Aorta (tissue), 5 donors: ENCODE results near the gene SPRY1. TPM values are rescaled to one million over a fixed set of nuclear protein-coding genes. Genes with fewer than 3 reads are reported as not detected.
A peak's percentile ranks its signal among the peaks of the same experiment; 100 is the strongest.

Experiments
- ATAC-seq: fragments of 200-7000 bp; cut with Tn5 transposase; one replicate; pipeline ENCODE4 v1.9.1; 2022; ENCODE audit warnings: moderate library complexity; ENCODE audit not compliant: low FRiP score
- DNase-seq, 2 donors: peaks; one replicate each; pipeline ENCODE4 v3.0.0-alpha.2; 2020
- H3K27ac ChIP-seq, 2 donors: one replicate each; pipeline ENCODE4 v1.5.1; 2013; ENCODE audit warnings: low read length in 2 of 2, mild to moderate bottlenecking in 2 of 2, moderate library complexity in 2 of 2, control low read depth in 1 of 2, inconsistent platforms in 1 of 2, low read depth in 1 of 2
- H3K27me3 ChIP-seq, 2 donors: one replicate each; pipeline ENCODE4 v1.6.1; 2013; ENCODE audit warnings: control low read depth in 1 of 2, low read length in 1 of 2, mild to moderate bottlenecking in 1 of 2, moderate library complexity in 1 of 2; ENCODE audit not compliant: insufficient read depth in 2 of 2, control insufficient read depth in 1 of 2
- H3K36me3 ChIP-seq, 2 donors: one replicate each; pipeline ENCODE4 v1.6.1; 2013; ENCODE audit warnings: control low read depth in 1 of 2, low read length in 1 of 2, mild to moderate bottlenecking in 1 of 2; ENCODE audit not compliant: insufficient read depth in 2 of 2, control insufficient read depth in 1 of 2
- H3K4me1 ChIP-seq, 2 donors: one replicate each; pipeline ENCODE4 v1.6.1; 2013; ENCODE audit warnings: low read length in 2 of 2, control low read depth in 1 of 2, mild to moderate bottlenecking in 1 of 2, moderate library complexity in 1 of 2; ENCODE audit not compliant: insufficient read depth in 2 of 2, control insufficient read depth in 1 of 2
- H3K4me3 ChIP-seq, 2 donors: one replicate each; pipeline ENCODE4 v1.5.1; 2013; ENCODE audit warnings: low read length in 2 of 2, control low read depth in 1 of 2, mild to moderate bottlenecking in 1 of 2
- H3K9me3 ChIP-seq: one replicate; pipeline ENCODE4 v1.6.1; 2013; ENCODE audit warnings: mild to moderate bottlenecking, low read length; ENCODE audit not compliant: control insufficient read depth
- WGBS, 2 donors: extraction: QIAGEN DNeasy Blood & Tissue Kit; methylation state at CpG; one replicate each; pipeline ENCODE4 v1.1.7; 2013; 5-methylcytosine and 5-hydroxymethylcytosine counted together
- intact Hi-C, 2 donors: fragments of 100-400 bp; cut with DNase I; formaldehyde crosslinking; loops; one replicate each; pipeline versions ENCODE4 v1.14.2 to v1.15.0; 2022
- polyA plus RNA-seq, 2 donors: library from polyadenylated mRNA; stranded (reverse); fragments of 200-250 nt; gene quantifications; one replicate each; pipeline ENCODE4 v1.2.3, GENCODE V29; 2013
- total RNA-seq, 2 donors: library from RNA; stranded (reverse); fragmentation: NEBNext Ultra II Directional; extraction: Animal tissue kit (Norgen Biotek cat#: 25700); gene quantifications; one replicate each; pipeline ENCODE4 v1.2.1, GENCODE V29; 2021
- donor health status: healthy with polysubstance abuse.
- donor health status: Bipolar disorder and iron deficiency.
- donor health status: DM: no; HTN: no; CAD: no.
- donor health status: DM: no; HTN: no; CAD: no.
- donor health status: DM: yes; HTN: yes; CAD: no.

Gene SPRY1
- total and polyA plus RNA-seq, 4 donors: 21.0 to 210 (median 151) TPM

DNA sequence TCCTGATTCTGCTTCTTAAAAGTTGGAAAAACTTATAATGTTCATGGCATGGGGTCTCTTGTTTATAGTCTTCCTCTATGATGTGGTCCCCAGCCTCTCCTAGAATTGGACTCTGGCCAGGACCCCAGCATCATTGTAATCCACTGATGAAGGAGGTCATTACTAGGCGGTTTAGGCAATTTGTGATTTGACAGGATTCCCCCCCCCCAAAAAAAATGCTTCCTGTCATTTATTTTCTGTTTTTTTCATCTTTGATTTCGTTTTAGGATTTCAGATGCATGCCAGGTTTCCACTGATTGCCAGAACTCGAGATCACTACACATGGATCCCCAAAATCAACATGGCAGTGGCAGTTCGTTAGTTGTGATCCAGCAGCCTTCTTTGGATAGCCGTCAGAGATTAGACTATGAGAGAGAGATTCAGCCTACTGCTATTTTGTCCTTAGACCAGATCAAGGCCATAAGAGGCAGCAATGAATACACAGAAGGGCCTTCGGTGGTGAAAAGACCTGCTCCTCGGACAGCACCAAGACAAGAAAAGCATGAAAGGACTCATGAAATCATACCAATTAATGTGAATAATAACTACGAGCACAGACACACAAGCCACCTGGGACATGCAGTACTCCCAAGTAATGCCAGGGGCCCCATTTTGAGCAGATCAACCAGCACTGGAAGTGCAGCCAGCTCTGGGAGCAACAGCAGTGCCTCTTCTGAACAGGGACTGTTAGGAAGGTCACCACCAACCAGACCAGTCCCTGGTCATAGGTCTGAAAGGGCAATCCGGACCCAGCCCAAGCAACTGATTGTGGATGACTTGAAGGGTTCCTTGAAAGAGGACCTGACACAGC lies 4.9 kb downstream of the SPRY1 start:
- intact Hi-C loops: no loop called here
- peaks cover 3 to 8% of the 10 kb centered on the region in 2 donors for H3K36me3 ChIP-seq
- no peaks in the 10 kb centered on the region for H3K9me3 ChIP-seq
- no peak for DNase-seq
- H3K4me3 ChIP-seq: peak overlapping the region in 1 of 2 donors; percentile 53
- H3K27ac ChIP-seq: peak overlapping the region in 1 of 2 donors; percentile 26
- ATAC-seq: no peak
- WGBS, 2 donors: 49 to 55% methylated on average over 9 of the region's 9 CpGs
- no peaks in the 10 kb centered on the region for H3K27me3 ChIP-seq
- peaks cover 0 to 5% of the 10 kb centered on the region in 2 donors for H3K4me1 ChIP-seq

DNA sequence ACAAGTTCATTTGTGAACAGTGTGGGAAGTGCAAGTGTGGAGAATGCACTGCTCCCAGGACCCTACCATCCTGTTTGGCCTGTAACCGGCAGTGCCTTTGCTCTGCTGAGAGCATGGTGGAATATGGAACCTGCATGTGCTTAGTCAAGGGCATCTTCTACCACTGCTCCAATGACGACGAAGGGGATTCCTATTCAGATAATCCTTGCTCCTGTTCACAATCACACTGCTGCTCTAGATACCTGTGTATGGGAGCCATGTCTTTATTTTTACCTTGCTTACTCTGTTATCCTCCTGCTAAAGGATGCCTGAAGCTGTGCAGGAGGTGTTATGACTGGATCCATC lies 5.5 kb downstream of the SPRY1 start:
- peak overlapping the region in 1 of 2 donors; percentile 26 for H3K27ac ChIP-seq
- WGBS, 2 donors: 86 to 91% methylated on average over 3 of the region's 3 CpGs
- no peaks in the 10 kb centered on the region for H3K9me3 ChIP-seq
- peaks cover 0 to 5% of the 10 kb centered on the region in 2 donors for H3K4me1 ChIP-seq
- ATAC-seq (no peak), DNase-seq (no peak)
- peaks cover 3 to 10% of the 10 kb centered on the region in 2 donors for H3K36me3 ChIP-seq
- intact Hi-C loops: no loop called here
- H3K4me3 ChIP-seq: no peak overlapping the region
- no peaks in the 10 kb centered on the region for H3K27me3 ChIP-seq

DNA sequence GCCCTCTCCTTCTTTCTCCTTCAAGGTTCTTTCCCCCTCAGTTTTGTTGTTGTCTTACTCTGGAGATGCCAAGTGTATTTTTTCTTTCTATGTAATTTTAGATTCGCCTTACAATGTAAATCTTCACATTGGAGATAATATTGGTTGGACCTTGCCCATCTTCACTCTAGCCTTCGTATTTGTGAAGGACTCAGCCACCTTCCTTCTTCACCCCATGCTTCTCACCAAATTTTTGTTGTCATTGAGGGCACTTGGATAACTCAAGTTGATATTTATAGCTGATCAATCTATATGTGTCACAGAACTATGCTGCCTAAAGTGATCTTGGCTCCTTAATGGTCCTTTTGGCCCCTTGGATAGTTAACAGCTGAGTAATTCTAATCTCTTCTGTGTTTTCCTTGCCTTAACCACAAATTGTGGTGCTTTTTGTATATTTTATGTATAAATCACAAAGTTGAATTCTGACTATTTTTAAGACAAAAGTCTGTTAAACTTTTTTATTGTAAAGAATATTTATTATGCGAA lies 6.5 kb downstream of the SPRY1 start:
- peaks cover 0 to 5% of the 10 kb centered on the region in 2 donors for H3K4me1 ChIP-seq
- no peak overlapping the region for H3K27ac ChIP-seq
- H3K36me3 ChIP-seq: peaks cover 3 to 10% of the 10 kb centered on the region in 2 donors
- ATAC-seq: no peak
- no peaks in the 10 kb centered on the region for H3K27me3 ChIP-seq
- no peak overlapping the region for H3K4me3 ChIP-seq
- intact Hi-C loops: no loop called here
- DNase-seq: no peak
- 76 to 85% methylated on average over 3 of the region's 3 CpGs for WGBS, 2 donors
- H3K9me3 ChIP-seq: no peaks in the 10 kb centered on the region

DNA sequence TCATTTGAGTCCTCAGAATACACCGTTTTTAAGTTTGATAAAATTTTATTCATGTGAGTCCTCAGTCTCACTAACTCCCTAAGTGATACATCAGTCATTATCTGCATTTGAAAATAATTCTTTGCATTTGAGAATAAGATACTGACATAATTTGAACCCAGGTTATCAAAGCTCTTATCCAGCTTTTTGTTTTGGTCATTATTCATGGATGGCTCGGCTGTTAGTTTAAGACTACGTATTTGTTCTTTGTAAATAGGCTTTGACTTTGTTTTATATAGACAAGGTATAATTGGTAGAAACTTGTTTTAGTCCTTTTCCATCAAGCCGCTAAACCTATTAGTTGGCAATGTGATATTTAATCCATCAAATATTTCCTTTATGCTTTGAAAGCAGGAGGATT lies 7.9 kb downstream of the SPRY1 start:
- H3K4me3 ChIP-seq: no peak overlapping the region
- peaks cover 0 to 5% of the 10 kb centered on the region in 2 donors for H3K4me1 ChIP-seq
- no peaks in the 10 kb centered on the region for H3K9me3 ChIP-seq
- H3K27me3 ChIP-seq: no peaks in the 10 kb centered on the region
- no peak overlapping the region for H3K27ac ChIP-seq
- ATAC-seq: no peak
- intact Hi-C loops: no loop called here
- peaks cover 3 to 10% of the 10 kb centered on the region in 2 donors for H3K36me3 ChIP-seq
- DNase-seq: no peak
- 67 to 77% methylated on average over 4 of the region's 4 CpGs for WGBS, 2 donors

DNA sequence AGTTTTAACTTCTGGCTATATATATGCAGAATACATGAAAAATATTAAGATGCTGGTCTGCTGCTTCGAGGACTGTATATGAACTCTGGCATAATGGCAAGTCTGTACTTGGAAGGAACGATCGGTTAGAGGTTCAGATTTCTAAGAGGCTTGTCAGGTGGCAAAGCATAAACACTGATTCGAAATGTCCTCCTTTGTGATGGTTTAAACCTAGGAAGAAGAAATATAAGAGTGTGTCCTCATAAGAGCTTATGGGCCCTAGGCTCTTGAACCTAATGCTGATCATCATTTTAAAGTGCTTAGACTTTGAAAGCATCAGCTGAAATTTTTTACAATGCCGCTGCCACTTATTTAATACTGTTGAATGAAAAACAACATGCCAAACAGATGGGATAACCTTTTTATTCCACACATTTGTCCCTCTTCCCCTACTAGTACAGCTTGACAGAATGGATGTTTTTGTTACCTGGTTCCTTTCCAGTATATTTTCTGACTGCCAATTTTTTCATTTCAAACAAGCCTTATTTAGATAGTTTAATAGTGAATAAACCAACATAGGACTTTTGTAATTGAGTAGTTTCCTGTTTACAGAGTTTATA lies 8.8 kb downstream of the SPRY1 start:
- 39 to 45% methylated on average over 5 of the region's 5 CpGs for WGBS, 2 donors
- H3K27ac ChIP-seq: no peak overlapping the region
- H3K27me3 ChIP-seq: no peaks in the 10 kb centered on the region
- H3K4me1 ChIP-seq: peaks cover 0 to 5% of the 10 kb centered on the region in 2 donors
- intact Hi-C loops: no loop called here
- no peak for ATAC-seq
- no peaks in the 10 kb centered on the region for H3K9me3 ChIP-seq
- DNase-seq: no peak
- H3K36me3 ChIP-seq: peaks cover 3 to 10% of the 10 kb centered on the region in 2 donors
- H3K4me3 ChIP-seq: no peak overlapping the region

DNA sequence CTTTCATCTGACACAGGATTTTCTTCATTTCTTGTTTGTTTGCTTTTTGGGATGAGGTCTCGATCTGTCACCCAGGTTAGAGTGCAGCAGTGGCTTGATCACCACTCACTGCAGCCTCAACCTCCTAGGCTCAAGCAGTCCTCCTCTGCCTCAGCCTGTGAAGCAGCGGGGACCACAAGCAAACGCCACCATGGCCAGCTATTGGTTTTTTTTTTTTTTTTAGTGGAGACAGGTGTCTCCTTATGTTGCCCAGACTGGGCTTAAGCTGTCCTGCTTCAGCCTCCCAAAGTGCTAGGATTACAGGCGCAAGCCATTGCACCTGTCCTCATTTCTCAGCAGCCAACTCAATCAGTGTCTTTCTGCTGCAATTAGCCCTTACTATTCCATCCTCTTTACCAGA lies 10.3 kb downstream of the SPRY1 start:
- DNase-seq (no peak), ATAC-seq (no peak)
- WGBS, 2 donors: 92 to 97% methylated on average over 4 of the region's 4 CpGs
- H3K9me3 ChIP-seq: no peaks in the 10 kb centered on the region
- H3K36me3 ChIP-seq: peaks cover 3 to 10% of the 10 kb centered on the region in 2 donors
- no peaks in the 10 kb centered on the region for H3K27me3 ChIP-seq
- H3K27ac ChIP-seq: no peak overlapping the region
- intact Hi-C loops: no loop called here
- H3K4me3 ChIP-seq: no peak overlapping the region
- peaks cover 0 to 5% of the 10 kb centered on the region in 2 donors for H3K4me1 ChIP-seq

DNA sequence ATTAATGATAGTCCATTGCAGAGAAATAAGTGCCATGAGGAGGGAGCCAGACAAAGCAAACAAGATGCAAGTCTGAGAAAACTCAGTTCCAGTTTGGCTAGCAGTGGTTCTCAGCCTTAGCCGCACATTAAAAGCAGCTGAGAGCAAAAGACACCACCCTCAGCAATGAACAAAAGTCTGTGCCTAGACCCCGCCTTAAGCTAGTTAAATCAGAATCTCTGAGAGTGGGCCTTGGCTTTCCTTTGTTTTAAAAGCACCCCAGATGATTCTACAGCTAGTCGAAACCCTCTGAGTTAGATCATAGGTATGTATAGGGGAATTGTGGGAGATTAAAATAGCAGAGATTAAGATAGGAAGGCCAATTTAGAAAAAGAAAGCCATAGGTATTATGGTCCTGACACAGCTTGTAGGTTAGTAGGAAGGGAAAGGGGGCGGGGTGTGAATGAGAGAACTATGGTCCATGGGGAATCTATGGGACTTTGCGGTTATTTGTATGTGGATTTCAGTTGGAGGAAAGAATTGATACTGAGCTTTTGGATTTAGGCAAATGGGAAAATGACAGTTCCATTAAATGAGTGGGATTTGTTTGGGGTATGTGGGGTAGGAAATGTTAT lies 12.0 kb downstream of the SPRY1 start:
- Histone ChIP-seq H3K36me3 (peaks cover 0 to 2% of the 10 kb centered on the region in 2 donors), H3K9me3 (no peaks in the 10 kb centered on the region), H3K27me3 (no peaks in the 10 kb centered on the region), H3K4me1 (peaks cover 0 to 3% of the 10 kb centered on the region in 2 donors), H3K4me3 (no peak overlapping the region), H3K27ac (no peak overlapping the region)
- DNase-seq (no peak), ATAC-seq (no peak)
- intact Hi-C loops: no loop called here
- WGBS, 2 donors: 85 to 92% methylated on average over 5 of the region's 5 CpGs

DNA sequence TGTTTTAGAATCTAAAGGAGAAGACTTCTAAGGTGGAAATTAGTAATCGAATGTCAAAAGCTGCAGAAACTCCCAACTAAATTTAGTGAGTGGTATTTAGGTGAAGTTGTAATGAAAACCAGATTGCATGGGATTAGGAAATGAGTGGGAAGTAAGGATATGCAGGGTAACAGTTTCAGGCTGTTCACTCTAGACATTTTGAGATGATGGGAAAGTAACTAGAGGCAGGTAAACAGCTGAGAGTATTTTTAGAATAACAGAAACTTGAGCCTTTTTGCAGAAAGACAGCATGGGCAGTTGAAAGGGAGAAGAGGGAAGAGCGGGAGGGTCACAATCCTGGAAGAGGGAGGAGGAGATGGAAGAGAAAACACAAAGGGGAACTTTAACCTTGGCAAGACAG lies 12.7 kb downstream of the SPRY1 start:
- Histone ChIP-seq H3K27ac (no peak overlapping the region), H3K4me1 (peaks cover 0 to 3% of the 10 kb centered on the region in 2 donors), H3K4me3 (no peak overlapping the region), H3K36me3 (peaks cover 0 to 2% of the 10 kb centered on the region in 2 donors), H3K27me3 (no peaks in the 10 kb centered on the region), H3K9me3 (no peaks in the 10 kb centered on the region)
- ATAC-seq: no peak
- intact Hi-C loops: no loop called here
- DNase-seq: no peak
- WGBS, 2 donors: 86 to 88% methylated on average over 2 of the region's 2 CpGs
